ACHN (cell line): Measurements from ENCODE around the gene BACE1-AS.

Experiments
- DNase-seq: peaks from one replicate; pipeline ENCODE4 v3.0.0-alpha.2; 2015
- in situ Hi-C: cut with HindIII; loops from 2 replicates; pipeline ENCODE4 v1.10.0; 2017; ENCODE audit warnings: low sequenced_read_pairs, low pct_ligation_motif_present, low pct_unique_long_range_greater_than_20kb

Gene BACE1-AS

GRCh38 chr11:117284053-117284452, 7.1 kb upstream of the BACE1-AS start:
- in situ Hi-C loops = no loop called here
- no peak for DNase-seq

GRCh38 chr11:117286588-117286987, 4.6 kb upstream of the BACE1-AS start:
- in situ Hi-C loops = no loop called here
- DNase-seq = no peak

- in situ Hi-C loops = no loop called here
- DNase-seq = no peak
Observed at GRCh38 chr11:117287668-117288067, 3.5 kb upstream of the BACE1-AS start.

GRCh38 chr11:117289795-117290194, 1.4 kb upstream of the BACE1-AS start:
- DNase-seq = no peak
- in situ Hi-C loops = no loop called here

GRCh38 chr11:117292616-117293015, 1.5 kb downstream of the BACE1-AS start:
- in situ Hi-C loops = no loop called here

GRCh38 chr11:117295438-117296137, 4.4 kb downstream of the BACE1-AS start:
- no peak for DNase-seq
- in situ Hi-C loops = no loop called here

More at GRCh38 chr11:117292616-117293015, 1.5 kb downstream of the BACE1-AS start:
- DNase-seq = no peak

GRCh38 chr11:117296881-117297280, 5.7 kb downstream of the BACE1-AS start:
- in situ Hi-C loops = no loop called here
- DNase-seq = no peak

- in situ Hi-C loops = no loop called here
- no peak for DNase-seq
Observed at GRCh38 chr11:117298195-117298594, 7.0 kb downstream of the BACE1-AS start.

GRCh38 chr11:117299351-117300282, 8.5 kb downstream of the BACE1-AS start:
- DNase-seq = no peak
- in situ Hi-C loops = no loop called here

- in situ Hi-C loops = no loop called here
- DNase-seq = no peak
Observed at GRCh38 chr11:117300283-117300663, 9.1 kb downstream of the BACE1-AS start.

- DNase-seq = no peak
- in situ Hi-C loops = no loop called here
Observed at GRCh38 chr11:117300773-117301172, 9.6 kb downstream of the BACE1-AS start.

GRCh38 chr11:117302228-117302627, 11.1 kb downstream of the BACE1-AS start:
- in situ Hi-C loops = no loop called here
- DNase-seq = no peak

- in situ Hi-C loops = no loop called here
- no peak for DNase-seq
Observed at GRCh38 chr11:117303101-117303500, 12.0 kb downstream of the BACE1-AS start.

GRCh38 chr11:117303646-117304315, 12.6 kb downstream of the BACE1-AS start:
- DNase-seq = no peak
- in situ Hi-C loops = no loop called here

GRCh38 chr11:117305145-117305544, 14.0 kb downstream of the BACE1-AS start:
- no peak for DNase-seq
- in situ Hi-C loops = no loop called here

GRCh38 chr11:117309310-117309709, 18.2 kb downstream of the BACE1-AS start:
- DNase-seq = no peak
- in situ Hi-C loops = no loop called here

- in situ Hi-C loops = no loop called here
- no peak for DNase-seq
Observed at GRCh38 chr11:117313091-117313490, 21.9 kb downstream of the BACE1-AS start.

- in situ Hi-C loops = no loop called here
- DNase-seq = no peak
Observed at GRCh38 chr11:117313828-117314768, 23.0 kb downstream of the BACE1-AS start.
